Measurements from ENCODE around the gene TADA1. TPM values are rescaled to one million over a fixed set of nuclear protein-coding genes. Genes with fewer than 3 reads are reported as not detected.

TADA1 gene
- total and polyA plus RNA-seq, 2 donors: 10.0 to 21.6 TPM

DNA sequence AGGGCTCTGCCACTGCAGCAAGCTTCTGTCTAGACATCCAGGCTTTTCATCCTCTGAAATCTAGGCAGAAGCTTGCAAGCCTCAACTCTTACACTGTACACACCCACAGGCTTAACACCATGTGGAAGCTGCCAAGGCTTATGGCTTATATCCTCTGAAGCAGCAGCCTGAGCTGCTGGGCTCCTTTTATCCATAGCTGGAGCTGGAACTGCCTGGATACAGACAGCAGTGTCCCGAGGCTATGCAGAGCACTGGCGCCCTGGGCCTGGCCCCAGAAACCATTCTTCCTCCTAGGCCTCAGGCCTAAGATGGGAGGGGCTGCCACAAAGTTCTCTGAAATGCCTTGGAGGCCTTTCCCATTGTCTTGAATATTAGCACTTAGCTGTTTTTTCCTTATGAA is 56.1 kb downstream of the TADA1 start:
- no peaks in the 10 kb centered on the region for H3K36me3 ChIP-seq (ENCODE audit: insufficient read depth)
- DNase-seq (ENCODE audit: extremely low spot score): no peak
- 62% methylated on average over 2 of the region's 2 CpGs for WGBS
- H3K27ac ChIP-seq (ENCODE audit: low read depth): no peak overlapping the region
- no peak overlapping the region for H3K4me3 ChIP-seq (ENCODE audit: low read depth, low read length)
- H3K4me1 ChIP-seq (ENCODE audit: insufficient read depth): no peaks in the 10 kb centered on the region

DNA sequence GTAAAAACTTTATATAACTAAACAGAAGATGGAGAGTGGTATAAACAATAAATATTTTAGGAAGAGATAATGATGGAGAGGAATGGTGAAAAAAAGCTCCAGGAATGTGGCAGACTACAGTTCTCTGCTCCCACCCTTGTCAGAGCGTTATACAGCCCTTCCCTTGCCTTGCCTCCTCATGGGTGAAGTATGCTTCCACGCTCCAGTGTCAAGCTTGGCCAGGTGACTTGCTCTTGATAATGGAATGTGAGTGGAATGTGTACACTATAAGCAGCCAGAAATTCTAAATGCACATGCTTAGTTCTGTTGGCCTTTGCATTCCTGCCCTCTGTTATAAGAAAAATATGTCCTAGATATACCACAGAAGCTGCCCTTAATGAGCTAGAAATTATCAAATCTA is 61.5 kb downstream of the TADA1 start:
- Histone ChIP-seq H3K27ac (ENCODE audit: low read depth) (no peak overlapping the region), H3K4me3 (ENCODE audit: low read depth, low read length) (no peak overlapping the region), H3K36me3 (ENCODE audit: insufficient read depth) (no peaks in the 10 kb centered on the region), H3K4me1 (ENCODE audit: insufficient read depth) (no peaks in the 10 kb centered on the region)
- no peak for DNase-seq (ENCODE audit: extremely low spot score)
- WGBS: 61% methylated on average over 2 of the region's 2 CpGs

- H3K4me3 ChIP-seq (ENCODE audit: low read depth, low read length): no peak overlapping the region
- no peaks in the 10 kb centered on the region for H3K4me1 ChIP-seq (ENCODE audit: insufficient read depth)
- no peak overlapping the region for H3K27ac ChIP-seq (ENCODE audit: low read depth)
- no peak for DNase-seq (ENCODE audit: extremely low spot score)
- no peaks in the 10 kb centered on the region for H3K36me3 ChIP-seq (ENCODE audit: insufficient read depth)
- 42% methylated on average over 2 of the region's 2 CpGs for WGBS
Observed at GRCh38 chr1:166813508-166814223, 62.4 kb downstream of the TADA1 start.

DNA sequence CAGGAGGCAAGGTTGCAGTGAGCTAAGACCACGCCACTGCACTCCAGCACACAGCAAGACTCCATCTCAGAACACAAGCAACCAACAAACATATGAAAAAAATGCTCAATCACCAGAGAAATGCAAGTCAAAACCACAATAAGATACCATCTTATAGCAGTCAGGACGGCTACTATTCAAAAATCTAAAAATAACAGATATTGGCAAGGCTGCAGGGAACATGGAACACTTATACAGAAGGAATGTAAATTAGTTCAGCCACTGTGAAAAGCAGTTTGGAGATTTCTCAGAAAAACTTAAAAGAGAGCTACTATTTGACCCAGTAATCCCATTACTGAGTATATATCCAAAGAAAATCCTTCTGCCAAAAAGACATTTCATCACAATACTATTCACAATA is 64.4 kb downstream of the TADA1 start:
- 49% methylated on average over 2 of the region's 2 CpGs for WGBS
- Histone ChIP-seq H3K36me3 (ENCODE audit: insufficient read depth) (no peaks in the 10 kb centered on the region), H3K4me3 (ENCODE audit: low read depth, low read length) (no peak overlapping the region), H3K27ac (ENCODE audit: low read depth) (no peak overlapping the region), H3K4me1 (ENCODE audit: insufficient read depth) (no peaks in the 10 kb centered on the region)
- DNase-seq (ENCODE audit: extremely low spot score): no peak

- Histone ChIP-seq H3K4me1 (ENCODE audit: insufficient read depth) (no peaks in the 10 kb centered on the region), H3K4me3 (ENCODE audit: low read depth, low read length) (no peak overlapping the region), H3K27ac (ENCODE audit: low read depth) (no peak overlapping the region), H3K36me3 (ENCODE audit: insufficient read depth) (no peaks in the 10 kb centered on the region)
- WGBS: 74% methylated on average over 2 of the region's 2 CpGs
- DNase-seq (ENCODE audit: extremely low spot score): no peak
Observed at GRCh38 chr1:166808952-166809351, 67.1 kb downstream of the TADA1 start.

Other genes with a start within 250 kb of the TADA1 start
- gene POGK, start 36.8 kb downstream of the TADA1 start, total RNA-seq: 32.7 TPM
- 15.4 TPM for gene POGK, start 36.8 kb downstream of the TADA1 start, polyA plus RNA-seq
- gene ILDR2, start 99.3 kb upstream of the TADA1 start, total RNA-seq: 4.1 TPM
- gene ILDR2, start 99.3 kb upstream of the TADA1 start, polyA plus RNA-seq: 1.6 TPM
- 0.48 TPM for gene MAEL, start 113.0 kb upstream of the TADA1 start, total RNA-seq
- gene MAEL, start 113.0 kb upstream of the TADA1 start, polyA plus RNA-seq: 0.18 TPM
- gene GPA33, start 214.1 kb upstream of the TADA1 start, total RNA-seq: not detected
- gene GPA33, start 214.1 kb upstream of the TADA1 start, polyA plus RNA-seq: 0.08 TPM
- 3.6 TPM for gene STYXL2, start 217.8 kb upstream of the TADA1 start, total RNA-seq
- gene STYXL2, start 217.8 kb upstream of the TADA1 start, polyA plus RNA-seq: not detected

Measured in urinary bladder (tissue), 4 donors.